Astrocyte (in vitro differentiated cells and primary cell): ENCODE measurements around the gene GBP2. TPM values are rescaled to one million over a fixed set of nuclear protein-coding genes. Genes with fewer than 3 reads are reported as not detected.

ENCODE experiments used
- DNase-seq: peaks from one replicate; pipeline ENCODE4 v3.0.0-alpha.2; 2010; ENCODE audit warnings: low read depth
- FAIRE-seq: peaks from 2 replicates; lab custom pipeline; 2011; peaks lifted over from hg19 to GRCh38; lab: Jason Lieb, UNC
- H2AFZ ChIP-seq: 2 replicates; pipeline ENCODE4 v1.6.0; 2012; ENCODE audit warnings: low read depth, low read length, inconsistent platforms
- H3K27ac ChIP-seq: 2 replicates; pipeline ENCODE4 v1.5.1; 2011; ENCODE audit warnings: low read depth, low read length, inconsistent platforms
- H3K27me3 ChIP-seq: 2 replicates; pipeline ENCODE4 v1.6.0; 2011; ENCODE audit warnings: low read length, inconsistent platforms; ENCODE audit not compliant: insufficient read depth
- H3K36me3 ChIP-seq: 2 replicates; pipeline ENCODE4 v1.5.1; 2011; ENCODE audit warnings: low read length, inconsistent platforms; ENCODE audit not compliant: insufficient read depth
- H3K4me1 ChIP-seq: 2 replicates; pipeline ENCODE4 v1.5.1; 2011; ENCODE audit warnings: low read length, inconsistent platforms; ENCODE audit not compliant: insufficient read depth
- H3K4me2 ChIP-seq: 2 replicates; pipeline ENCODE4 v1.6.0; 2012; ENCODE audit warnings: low read length, inconsistent platforms
- H3K4me3 ChIP-seq: 2 replicates; pipeline ENCODE4 v1.5.1; 2011; ENCODE audit warnings: low read depth, mild to moderate bottlenecking, low read length, inconsistent platforms; ENCODE audit not compliant: insufficient read depth
- H3K79me2 ChIP-seq: 2 replicates; pipeline ENCODE4 v1.6.0; 2012; ENCODE audit warnings: mild to moderate bottlenecking, low read length, inconsistent platforms; ENCODE audit not compliant: insufficient read depth
- H3K9ac ChIP-seq: 2 replicates; pipeline ENCODE4 v1.6.0; 2012; ENCODE audit warnings: mild to moderate bottlenecking, low read length, inconsistent platforms
- H3K9me3 ChIP-seq: 2 replicates; pipeline ENCODE4 v1.5.1; 2012; ENCODE audit warnings: low read depth, mild to moderate bottlenecking, low read length, inconsistent platforms; ENCODE audit not compliant: insufficient read depth
- H4K20me1 ChIP-seq: 2 replicates; pipeline ENCODE4 v1.6.0; 2012; ENCODE audit warnings: low read length, inconsistent platforms; ENCODE audit not compliant: insufficient read depth
- H3K27ac Mint-ChIP-seq: one replicate; pipeline ENCODE4 v1.8.0; 2021; ENCODE audit warnings: mild to moderate bottlenecking, mixed read lengths; ENCODE audit not compliant: unreplicated experiment
- H3K27me3 Mint-ChIP-seq: one replicate; pipeline ENCODE4 v1.8.0; 2021; ENCODE audit warnings: low read depth, mixed read lengths; ENCODE audit not compliant: unreplicated experiment
- H3K36me3 Mint-ChIP-seq: one replicate; pipeline ENCODE4 v1.8.0; 2021; ENCODE audit warnings: low read depth, mixed read lengths; ENCODE audit not compliant: unreplicated experiment
- H3K4me1 Mint-ChIP-seq: one replicate; pipeline ENCODE4 v1.8.0; 2021; ENCODE audit warnings: low read depth, mixed read lengths; ENCODE audit not compliant: unreplicated experiment
- H3K4me3 Mint-ChIP-seq: one replicate; pipeline ENCODE4 v1.8.0; 2021; ENCODE audit warnings: mild to moderate bottlenecking, moderate library complexity, mixed read lengths; ENCODE audit not compliant: unreplicated experiment
- H3K9me3 Mint-ChIP-seq: one replicate; pipeline ENCODE4 v1.8.0; 2021; ENCODE audit warnings: mild to moderate bottlenecking, mixed read lengths; ENCODE audit not compliant: unreplicated experiment
- EZH2 ChIP-seq: IDR thresholded peaks from 2 replicates; pipeline ENCODE4 v1.6.1; 2012; ENCODE audit warnings: mild to moderate bottlenecking, low read length, inconsistent platforms; ENCODE audit not compliant: insufficient read depth
- total RNA-seq: library from RNA; stranded (reverse); gene quantifications from 2 replicates; pipeline ENCODE4 v1.2.1, GENCODE V29; 2021
- TF ChIP-seq, protein P1 (sequence below): IDR thresholded peaks from 2 replicates; pipeline ENCODE4 v1.5.1; 2011; ENCODE audit warnings: low read depth, mild to moderate bottlenecking, inconsistent platforms, low read length, moderate library complexity; ENCODE audit not compliant: insufficient read depth

Gene GBP2
- total RNA-seq, 1 donor from 2014 or later = 4.6 TPM

DNA sequence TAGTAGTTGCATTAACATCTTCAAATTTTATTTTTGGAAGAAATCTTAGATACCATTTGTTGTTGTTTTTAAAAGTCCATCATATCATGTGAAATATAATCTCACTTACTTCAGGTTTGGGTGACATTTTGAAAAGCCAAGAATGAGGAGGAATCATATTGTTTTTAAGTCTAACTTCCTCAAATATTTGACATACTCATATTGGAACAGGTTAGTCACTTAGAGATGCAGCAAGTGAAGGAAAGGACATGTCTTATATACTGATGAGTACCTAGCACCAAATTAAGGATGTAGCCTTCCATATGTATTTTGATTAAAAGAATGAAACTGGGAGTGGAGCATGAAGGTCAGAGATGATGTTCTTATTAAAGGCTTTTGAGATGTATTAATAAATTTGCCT lies 23.9 kb downstream of the GBP2 start:
- no peak overlapping the region for H3K4me3 ChIP-seq

GRCh38 chr1:89100412-89100811 lies 25.5 kb downstream of the GBP2 start:
- H3K9me3 ChIP-seq = no peaks in the 10 kb centered on the region
- no peaks in the 10 kb centered on the region for H3K36me3 ChIP-seq
- no peak overlapping the region for H3K4me3 Mint-ChIP-seq
- H3K4me3 ChIP-seq = no peak overlapping the region
- H2AFZ ChIP-seq = no peak overlapping the region
- peaks cover under 1% of the 10 kb centered on the region for H3K36me3 Mint-ChIP-seq
- H3K27ac Mint-ChIP-seq = no peak overlapping the region
- H3K79me2 ChIP-seq = no peaks in the 10 kb centered on the region
- FAIRE-seq = no peak
- no peak for TF ChIP-seq EZH2
- TF ChIP-seq, protein P1, sequence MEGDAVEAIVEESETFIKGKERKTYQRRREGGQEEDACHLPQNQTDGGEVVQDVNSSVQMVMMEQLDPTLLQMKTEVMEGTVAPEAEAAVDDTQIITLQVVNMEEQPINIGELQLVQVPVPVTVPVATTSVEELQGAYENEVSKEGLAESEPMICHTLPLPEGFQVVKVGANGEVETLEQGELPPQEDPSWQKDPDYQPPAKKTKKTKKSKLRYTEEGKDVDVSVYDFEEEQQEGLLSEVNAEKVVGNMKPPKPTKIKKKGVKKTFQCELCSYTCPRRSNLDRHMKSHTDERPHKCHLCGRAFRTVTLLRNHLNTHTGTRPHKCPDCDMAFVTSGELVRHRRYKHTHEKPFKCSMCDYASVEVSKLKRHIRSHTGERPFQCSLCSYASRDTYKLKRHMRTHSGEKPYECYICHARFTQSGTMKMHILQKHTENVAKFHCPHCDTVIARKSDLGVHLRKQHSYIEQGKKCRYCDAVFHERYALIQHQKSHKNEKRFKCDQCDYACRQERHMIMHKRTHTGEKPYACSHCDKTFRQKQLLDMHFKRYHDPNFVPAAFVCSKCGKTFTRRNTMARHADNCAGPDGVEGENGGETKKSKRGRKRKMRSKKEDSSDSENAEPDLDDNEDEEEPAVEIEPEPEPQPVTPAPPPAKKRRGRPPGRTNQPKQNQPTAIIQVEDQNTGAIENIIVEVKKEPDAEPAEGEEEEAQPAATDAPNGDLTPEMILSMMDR = no peak
- peaks cover 2% of the 10 kb centered on the region for H3K9me3 Mint-ChIP-seq
- H3K27me3 Mint-ChIP-seq = no peaks in the 10 kb centered on the region
- DNase-seq = no peak
- H3K4me2 ChIP-seq = no peak overlapping the region
- H3K27me3 ChIP-seq = no peaks in the 10 kb centered on the region
- H3K4me1 ChIP-seq = no peaks in the 10 kb centered on the region
- no peak overlapping the region for H3K9ac ChIP-seq
- H3K4me1 Mint-ChIP-seq = no peaks in the 10 kb centered on the region
- H4K20me1 ChIP-seq = no peaks in the 10 kb centered on the region
- H3K27ac ChIP-seq = no peak overlapping the region

More for the DNA sequence above, 23.9 kb downstream of the GBP2 start:
- Histone ChIP-seq H3K27me3 (no peaks in the 10 kb centered on the region), H3K9me3 (no peaks in the 10 kb centered on the region), H2AFZ (no peak overlapping the region), H4K20me1 (no peaks in the 10 kb centered on the region), H3K9ac (no peak overlapping the region), H3K27ac (no peak overlapping the region), H3K79me2 (no peaks in the 10 kb centered on the region), H3K4me2 (no peak overlapping the region), H3K4me1 (no peaks in the 10 kb centered on the region), H3K36me3 (no peaks in the 10 kb centered on the region)
- H3K27ac Mint-ChIP-seq = no peak overlapping the region
- peaks cover 2% of the 10 kb centered on the region for H3K36me3 Mint-ChIP-seq
- H3K4me3 Mint-ChIP-seq = no peak overlapping the region
- H3K4me1 Mint-ChIP-seq = no peaks in the 10 kb centered on the region
- DNase-seq (no peak), FAIRE-seq (no peak)
- H3K9me3 Mint-ChIP-seq = no peaks in the 10 kb centered on the region
- TF ChIP-seq, protein P1 = no peak
- TF ChIP-seq EZH2 = no peak
- no peaks in the 10 kb centered on the region for H3K27me3 Mint-ChIP-seq

DNA sequence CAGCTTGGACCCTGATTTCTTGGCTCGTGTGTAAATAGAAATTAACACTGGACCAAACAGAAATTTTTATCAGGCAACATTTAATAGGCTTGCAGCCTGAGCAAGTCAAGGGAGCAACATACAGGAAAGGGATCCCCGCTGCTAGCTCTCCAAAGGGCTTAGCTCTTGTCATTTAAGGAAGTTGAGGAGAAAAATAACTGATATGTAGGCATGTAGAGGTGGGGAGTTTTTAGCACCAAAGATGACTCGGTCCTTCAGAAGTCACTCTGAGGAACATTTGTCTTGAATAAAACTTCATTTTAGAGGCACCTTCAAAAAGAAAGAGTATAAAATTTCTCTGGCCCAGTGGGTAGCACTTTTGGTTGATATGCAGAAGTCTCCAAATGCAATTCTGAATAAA lies 27.1 kb downstream of the GBP2 start:
- no peak for TF ChIP-seq EZH2
- TF ChIP-seq, protein P1 = no peak
- no peaks in the 10 kb centered on the region for H3K27me3 Mint-ChIP-seq
- Histone ChIP-seq H3K9ac (no peak overlapping the region), H3K9me3 (no peaks in the 10 kb centered on the region), H3K4me1 (no peaks in the 10 kb centered on the region), H3K27ac (no peak overlapping the region), H3K36me3 (no peaks in the 10 kb centered on the region), H3K79me2 (no peaks in the 10 kb centered on the region), H3K4me2 (no peak overlapping the region), H3K4me3 (no peak overlapping the region), H4K20me1 (no peaks in the 10 kb centered on the region), H3K27me3 (no peaks in the 10 kb centered on the region), H2AFZ (no peak overlapping the region)
- FAIRE-seq (no peak), DNase-seq (no peak)
- H3K4me1 Mint-ChIP-seq = no peaks in the 10 kb centered on the region
- H3K27ac Mint-ChIP-seq = no peak overlapping the region
- no peaks in the 10 kb centered on the region for H3K36me3 Mint-ChIP-seq
- H3K9me3 Mint-ChIP-seq = peaks cover 2% of the 10 kb centered on the region
- no peak overlapping the region for H3K4me3 Mint-ChIP-seq
